ENCODE data around the gene ZNF316.

GRCh38 chr7:6607651-6608051 lies 29.5 kb upstream of the ZNF316 start:
- TF ChIP-seq, protein P1, sequence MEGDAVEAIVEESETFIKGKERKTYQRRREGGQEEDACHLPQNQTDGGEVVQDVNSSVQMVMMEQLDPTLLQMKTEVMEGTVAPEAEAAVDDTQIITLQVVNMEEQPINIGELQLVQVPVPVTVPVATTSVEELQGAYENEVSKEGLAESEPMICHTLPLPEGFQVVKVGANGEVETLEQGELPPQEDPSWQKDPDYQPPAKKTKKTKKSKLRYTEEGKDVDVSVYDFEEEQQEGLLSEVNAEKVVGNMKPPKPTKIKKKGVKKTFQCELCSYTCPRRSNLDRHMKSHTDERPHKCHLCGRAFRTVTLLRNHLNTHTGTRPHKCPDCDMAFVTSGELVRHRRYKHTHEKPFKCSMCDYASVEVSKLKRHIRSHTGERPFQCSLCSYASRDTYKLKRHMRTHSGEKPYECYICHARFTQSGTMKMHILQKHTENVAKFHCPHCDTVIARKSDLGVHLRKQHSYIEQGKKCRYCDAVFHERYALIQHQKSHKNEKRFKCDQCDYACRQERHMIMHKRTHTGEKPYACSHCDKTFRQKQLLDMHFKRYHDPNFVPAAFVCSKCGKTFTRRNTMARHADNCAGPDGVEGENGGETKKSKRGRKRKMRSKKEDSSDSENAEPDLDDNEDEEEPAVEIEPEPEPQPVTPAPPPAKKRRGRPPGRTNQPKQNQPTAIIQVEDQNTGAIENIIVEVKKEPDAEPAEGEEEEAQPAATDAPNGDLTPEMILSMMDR (IDR thresholded peaks at IDR 0.05): no peak
- TF ChIP-seq POLR2A (IDR thresholded peaks at IDR 0.05): no peak

Data from thyroid gland (tissue), 4 donors.